GM12874 (cell line): Measurements from ENCODE around the gene GPR26.

Source experiments
- TF ChIP-seq, protein P1 (sequence below): IDR thresholded peaks from 2 replicates; pipeline ENCODE4 v1.5.1; 2011; ENCODE audit warnings: low read depth, mild to moderate bottlenecking, control low read depth, low read length, moderate library complexity; ENCODE audit not compliant: insufficient read depth

Gene GPR26

DNA sequence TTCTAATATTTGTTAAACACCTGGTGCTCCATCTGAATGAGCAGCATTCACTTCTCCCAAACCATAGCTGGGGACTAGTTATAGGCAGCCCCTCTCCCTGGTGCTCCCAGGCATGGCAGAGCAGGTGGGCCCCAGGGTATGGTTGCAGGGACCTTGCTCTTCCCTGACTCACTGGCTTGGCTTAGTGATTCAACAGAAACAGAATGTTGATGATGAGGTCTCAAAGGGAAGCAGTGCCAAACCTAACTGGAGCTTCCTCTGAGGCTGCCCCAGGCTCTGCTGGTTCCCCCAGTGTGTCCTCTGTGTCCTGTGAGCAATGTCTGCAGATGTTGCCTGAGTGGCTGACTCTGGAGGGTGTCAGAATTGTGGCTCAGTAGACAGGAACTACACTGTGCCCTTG lies 3.7 kb downstream of the GPR26 start:
- TF ChIP-seq, protein P1, sequence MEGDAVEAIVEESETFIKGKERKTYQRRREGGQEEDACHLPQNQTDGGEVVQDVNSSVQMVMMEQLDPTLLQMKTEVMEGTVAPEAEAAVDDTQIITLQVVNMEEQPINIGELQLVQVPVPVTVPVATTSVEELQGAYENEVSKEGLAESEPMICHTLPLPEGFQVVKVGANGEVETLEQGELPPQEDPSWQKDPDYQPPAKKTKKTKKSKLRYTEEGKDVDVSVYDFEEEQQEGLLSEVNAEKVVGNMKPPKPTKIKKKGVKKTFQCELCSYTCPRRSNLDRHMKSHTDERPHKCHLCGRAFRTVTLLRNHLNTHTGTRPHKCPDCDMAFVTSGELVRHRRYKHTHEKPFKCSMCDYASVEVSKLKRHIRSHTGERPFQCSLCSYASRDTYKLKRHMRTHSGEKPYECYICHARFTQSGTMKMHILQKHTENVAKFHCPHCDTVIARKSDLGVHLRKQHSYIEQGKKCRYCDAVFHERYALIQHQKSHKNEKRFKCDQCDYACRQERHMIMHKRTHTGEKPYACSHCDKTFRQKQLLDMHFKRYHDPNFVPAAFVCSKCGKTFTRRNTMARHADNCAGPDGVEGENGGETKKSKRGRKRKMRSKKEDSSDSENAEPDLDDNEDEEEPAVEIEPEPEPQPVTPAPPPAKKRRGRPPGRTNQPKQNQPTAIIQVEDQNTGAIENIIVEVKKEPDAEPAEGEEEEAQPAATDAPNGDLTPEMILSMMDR, result no peak

DNA sequence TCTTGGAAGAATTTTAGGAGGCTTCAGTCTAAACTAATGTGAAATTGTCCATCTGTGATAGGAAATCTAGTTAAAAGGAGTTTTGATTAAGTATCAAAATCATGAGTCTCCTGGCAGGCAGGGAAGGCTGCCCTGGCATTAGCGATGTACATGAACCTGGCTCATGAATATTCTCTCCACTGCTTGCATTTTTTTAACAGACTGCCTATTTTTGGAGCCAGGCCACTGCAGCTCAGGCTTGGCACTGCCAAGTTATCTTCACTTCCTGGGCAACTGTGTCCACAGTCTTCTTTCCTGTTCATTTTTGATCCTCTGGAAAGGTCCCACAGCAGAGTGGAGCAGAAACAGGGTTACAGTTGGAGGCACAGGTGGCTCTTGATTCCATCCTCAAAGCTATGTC lies 7.0 kb downstream of the GPR26 start:
- TF ChIP-seq, protein P1, result no peak

DNA sequence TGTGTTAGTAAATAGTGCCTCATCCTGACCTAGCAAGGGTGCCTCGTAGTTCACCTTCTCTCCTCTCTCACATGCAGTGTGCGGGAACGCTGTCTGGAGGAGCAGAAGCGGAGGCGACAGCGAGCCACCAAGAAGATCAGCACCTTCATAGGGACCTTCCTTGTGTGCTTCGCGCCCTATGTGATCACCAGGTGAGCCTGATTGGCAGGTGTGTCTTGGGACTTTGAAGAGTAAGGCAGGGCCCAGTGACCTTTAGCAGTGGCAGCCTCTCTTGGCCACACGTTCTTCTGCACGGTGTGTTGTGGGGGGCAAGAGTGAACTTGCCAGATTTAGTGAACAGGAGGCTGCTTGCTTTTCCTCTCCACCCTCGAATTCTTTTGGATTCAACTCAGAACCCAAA lies 8.6 kb downstream of the GPR26 start:
- TF ChIP-seq, protein P1, result no peak

DNA sequence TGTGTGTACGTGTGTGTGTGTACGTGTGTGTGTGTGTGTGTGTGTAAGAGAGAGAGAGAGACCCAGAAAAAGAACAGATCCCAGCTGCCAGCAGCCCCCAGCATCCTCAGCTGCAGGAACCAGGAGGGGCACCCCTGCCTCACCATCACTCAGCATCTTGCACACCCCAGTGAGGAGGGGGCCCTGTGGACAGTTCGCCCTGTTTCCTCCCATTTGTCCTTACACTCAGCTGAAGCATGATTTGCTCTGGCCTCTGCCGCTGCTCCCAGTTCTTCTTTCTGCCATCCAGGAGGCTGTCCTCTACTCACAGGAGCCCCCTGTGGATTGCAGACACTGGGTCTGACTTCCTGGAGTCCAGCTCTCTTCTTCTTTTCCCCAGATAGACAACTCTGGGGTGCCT lies 9.7 kb downstream of the GPR26 start:
- TF ChIP-seq, protein P1, result no peak

DNA sequence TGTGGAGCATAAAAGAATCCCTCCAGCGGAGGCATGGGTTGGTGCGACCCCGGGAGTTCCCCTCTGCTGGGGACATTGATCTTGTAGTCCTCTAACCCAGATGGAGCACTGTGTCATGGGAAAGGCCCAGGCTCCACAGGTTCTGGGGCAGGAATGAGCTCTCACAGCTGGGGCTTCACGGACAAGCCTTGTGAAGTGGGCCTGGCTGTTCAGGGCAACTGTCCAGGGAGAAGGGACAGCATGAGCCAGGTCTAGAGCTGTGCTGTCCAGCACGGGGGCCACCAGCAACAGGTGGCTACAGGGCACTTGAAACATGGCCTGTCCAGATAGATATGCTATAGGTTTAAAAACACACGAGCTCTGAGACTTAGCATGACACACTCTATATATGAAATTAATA lies 11.4 kb downstream of the GPR26 start:
- TF ChIP-seq, protein P1, result no peak

DNA sequence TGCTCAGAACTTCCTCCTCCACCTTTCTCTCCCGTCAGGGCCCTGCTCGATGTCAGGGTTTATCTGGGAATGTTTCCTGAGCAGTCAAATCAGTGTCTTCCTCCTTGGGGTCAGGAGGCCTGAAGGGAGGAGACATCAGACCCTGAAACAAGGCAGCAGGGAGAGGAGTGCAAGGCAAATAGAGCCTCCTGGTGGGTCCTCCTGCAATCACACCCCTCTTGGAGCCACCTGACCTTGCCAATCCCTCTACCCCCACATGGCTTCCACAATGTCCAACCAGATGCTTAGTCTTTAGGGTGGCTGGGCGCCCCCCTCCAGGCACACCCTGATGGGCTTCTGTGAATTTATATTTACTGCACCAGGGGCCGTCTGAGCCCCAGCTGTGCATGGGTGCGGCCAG lies 12.2 kb downstream of the GPR26 start:
- TF ChIP-seq, protein P1, result no peak

DNA sequence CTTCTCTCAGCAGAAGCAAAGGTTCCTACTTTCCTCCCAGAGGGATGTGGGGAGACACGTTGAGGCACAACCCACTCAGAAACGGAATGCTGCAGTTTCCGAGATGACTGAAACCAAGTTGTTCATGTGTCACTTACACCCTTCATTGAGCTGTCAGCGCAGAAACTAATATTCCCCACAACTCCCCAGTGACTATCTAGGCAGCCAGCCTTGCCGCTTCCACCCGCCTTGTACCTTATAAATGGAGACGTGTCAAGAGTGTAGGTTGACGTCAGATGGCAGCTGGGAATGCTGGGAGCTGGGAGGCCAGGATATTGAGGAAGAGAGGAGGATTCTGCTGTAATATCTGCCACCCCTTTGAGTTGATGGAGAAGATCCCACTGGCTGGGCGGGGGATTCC lies 15.1 kb downstream of the GPR26 start:
- TF ChIP-seq, protein P1, result no peak

DNA sequence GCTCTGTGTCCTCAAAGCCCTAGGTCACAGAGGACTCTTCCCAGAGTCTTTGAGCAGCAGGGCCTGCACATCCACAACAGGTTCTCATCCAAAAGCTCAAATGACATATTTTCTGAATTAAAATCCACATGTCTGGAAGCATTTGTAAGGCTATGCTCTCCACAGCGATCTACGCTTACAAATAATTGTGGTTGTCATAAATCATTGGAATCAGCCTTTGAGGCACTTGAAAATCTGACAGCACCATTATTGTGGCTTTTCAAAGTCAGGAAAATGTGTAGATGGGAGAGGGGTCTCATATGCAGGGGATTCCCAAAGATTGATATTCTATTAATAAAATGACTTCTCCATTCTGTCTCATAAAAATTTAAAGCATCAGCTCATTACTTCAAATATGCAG lies 16.3 kb downstream of the GPR26 start:
- TF ChIP-seq, protein P1, result no peak
